NCI-H524 (cell line): ENCODE results near the gene PTPN6.

Experiments
- DNase-seq, 2 experiments: peaks; one replicate each; lab custom pipeline; 2025; lab: John Stamatoyannopoulos, UW

PTPN6 gene

DNA sequence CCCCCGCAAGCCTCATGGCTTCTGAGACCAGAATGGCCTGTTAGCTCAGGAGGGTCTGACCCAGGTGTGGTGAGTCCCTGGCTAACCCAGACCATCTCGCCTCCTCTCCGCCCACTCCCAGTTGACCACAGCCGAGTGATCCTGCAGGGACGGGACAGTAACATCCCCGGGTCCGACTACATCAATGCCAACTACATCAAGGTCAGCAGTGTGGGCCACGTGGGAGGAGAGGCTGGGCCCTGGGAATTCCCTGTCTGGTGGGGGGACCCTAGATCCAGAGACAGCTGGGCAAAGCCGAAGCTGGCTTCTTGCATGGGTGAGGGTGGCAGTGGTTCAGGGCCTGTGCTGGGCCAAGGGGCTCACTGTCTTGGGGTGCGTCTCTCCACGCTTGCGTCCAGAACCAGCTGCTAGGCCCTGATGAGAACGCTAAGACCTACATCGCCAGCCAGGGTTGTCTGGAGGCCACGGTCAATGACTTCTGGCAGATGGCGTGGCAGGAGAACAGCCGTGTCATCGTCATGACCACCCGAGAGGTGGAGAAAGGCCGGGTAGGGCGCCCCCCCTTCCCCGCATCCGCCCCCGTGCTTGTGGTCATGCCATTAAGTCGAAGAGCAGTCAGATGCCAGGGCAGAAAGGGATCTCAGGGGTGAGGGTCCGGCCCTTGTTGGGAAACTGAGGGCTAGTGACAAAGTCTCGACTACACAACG, 5.0 kb downstream of the PTPN6 start:
- no peak for DNase-seq

DNA sequence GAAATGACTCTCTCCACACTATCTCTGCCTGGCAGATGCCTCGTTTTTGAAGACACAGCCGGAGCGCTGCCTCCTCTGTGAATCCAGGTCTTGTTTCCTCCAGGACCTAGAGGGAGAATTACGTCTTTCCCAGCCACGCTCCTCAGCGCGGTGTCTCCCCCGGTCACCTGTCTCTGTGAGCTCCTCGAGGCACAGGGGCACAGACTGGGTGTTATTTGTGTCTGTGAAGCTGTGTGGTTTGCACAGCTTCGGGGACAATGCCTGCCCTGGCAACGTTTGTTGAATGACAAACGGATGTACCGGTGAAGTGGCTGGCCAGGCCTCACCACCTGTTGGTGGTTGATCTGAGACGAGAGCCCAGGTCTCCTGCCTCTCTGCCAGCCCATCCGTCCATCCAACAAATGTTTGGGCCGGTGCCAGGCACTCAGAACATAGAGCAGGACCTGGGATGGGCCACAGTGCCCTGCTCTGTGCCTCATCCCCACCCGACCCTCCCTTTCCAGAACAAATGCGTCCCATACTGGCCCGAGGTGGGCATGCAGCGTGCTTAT, 6.1 kb downstream of the PTPN6 start:
- no peak for DNase-seq

DNA sequence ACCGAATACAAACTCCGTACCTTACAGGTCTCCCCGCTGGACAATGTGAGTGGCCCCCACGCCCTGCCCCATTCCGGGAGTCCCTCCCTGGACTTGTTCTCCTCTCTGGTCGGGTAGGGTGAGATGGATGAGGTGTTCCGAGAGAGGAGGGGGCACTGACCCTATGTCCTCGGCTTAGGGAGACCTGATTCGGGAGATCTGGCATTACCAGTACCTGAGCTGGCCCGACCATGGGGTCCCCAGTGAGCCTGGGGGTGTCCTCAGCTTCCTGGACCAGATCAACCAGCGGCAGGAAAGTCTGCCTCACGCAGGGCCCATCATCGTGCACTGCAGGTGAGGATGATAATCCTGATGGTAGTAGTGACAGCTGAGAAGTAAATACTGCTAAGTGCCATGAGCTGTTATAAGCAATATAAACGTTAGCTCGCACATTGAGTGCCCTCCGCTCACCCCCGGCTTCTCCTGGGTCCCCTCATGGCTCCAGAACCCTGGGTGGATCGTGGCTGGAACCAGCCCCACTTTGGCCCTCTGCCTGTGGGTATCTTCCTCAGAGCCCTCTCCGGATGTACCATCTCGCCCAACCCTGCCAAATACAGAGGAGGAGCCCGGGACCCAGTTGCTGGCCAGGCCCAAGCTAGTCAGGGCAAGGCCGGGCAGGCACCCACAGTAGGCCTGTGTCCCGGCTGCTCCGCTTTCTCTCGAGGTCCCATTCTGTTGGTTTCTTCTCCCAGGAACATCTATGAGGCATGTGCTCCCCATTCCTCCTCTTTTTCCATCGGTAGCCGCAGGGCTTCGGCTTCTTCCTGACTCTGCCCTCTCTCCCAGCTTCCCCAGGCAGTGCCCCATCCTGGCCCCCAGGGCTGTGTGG, 6.8 kb downstream of the PTPN6 start:
- DNase-seq = no peak

DNA sequence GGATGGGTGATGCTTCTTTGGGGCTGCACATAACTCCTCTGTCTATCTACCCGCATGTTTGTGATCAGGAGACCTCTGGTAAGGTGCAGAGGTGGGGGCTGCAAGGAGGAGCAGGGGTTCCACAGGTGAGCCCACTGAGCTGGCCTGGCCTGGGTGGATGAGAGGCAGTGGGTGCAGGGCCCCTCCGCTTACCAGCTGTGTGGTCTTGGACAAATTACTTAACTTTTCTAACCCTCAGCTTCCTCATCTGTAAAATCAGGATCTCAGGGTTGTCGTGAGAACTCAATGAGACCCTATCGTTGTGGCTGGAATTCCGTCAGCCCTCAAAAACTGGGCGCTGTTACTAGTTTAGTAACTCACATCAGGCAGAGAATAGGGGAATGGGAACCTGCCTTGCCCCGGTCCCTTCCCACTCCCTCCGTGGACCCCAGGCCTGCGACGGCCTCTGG, 7.5 kb downstream of the PTPN6 start:
- DNase-seq = no peak

DNA sequence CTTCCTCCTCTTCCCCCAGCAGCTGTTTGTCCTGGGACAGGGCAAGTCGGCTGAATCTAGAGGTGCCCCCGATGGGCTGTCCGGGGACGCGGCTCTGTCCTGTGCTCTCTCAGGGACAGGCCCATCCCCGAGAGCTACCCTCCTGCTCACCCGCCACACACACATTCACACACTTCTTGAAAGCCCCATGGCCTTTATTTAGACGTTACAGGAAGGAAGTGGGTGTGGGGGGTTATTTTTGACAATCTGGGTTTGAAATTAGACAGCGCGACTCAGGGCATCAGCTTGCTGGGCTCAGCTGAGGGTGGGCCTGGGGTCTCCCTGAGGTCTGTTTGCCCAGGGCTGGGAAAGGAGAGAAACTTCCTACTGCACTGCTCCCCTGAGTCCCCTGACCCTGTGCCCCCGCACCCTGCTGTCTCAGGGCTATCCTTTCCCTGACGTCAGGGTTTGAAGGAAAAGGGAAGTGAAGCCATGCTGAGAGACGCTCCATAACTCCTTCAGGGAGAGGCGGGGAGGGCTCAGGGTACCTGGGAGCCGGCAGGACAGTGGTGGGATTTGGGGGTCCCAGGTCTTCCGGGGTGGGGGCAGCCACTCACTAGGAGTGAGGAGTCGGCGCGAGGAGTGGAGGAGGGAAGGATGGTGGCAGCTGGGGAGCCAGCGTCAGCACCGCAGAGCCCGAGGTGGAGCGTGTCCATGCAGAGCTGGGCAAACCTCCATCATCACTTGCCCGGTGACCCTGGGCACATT, 8.1 kb downstream of the PTPN6 start:
- no peak for DNase-seq

DNA sequence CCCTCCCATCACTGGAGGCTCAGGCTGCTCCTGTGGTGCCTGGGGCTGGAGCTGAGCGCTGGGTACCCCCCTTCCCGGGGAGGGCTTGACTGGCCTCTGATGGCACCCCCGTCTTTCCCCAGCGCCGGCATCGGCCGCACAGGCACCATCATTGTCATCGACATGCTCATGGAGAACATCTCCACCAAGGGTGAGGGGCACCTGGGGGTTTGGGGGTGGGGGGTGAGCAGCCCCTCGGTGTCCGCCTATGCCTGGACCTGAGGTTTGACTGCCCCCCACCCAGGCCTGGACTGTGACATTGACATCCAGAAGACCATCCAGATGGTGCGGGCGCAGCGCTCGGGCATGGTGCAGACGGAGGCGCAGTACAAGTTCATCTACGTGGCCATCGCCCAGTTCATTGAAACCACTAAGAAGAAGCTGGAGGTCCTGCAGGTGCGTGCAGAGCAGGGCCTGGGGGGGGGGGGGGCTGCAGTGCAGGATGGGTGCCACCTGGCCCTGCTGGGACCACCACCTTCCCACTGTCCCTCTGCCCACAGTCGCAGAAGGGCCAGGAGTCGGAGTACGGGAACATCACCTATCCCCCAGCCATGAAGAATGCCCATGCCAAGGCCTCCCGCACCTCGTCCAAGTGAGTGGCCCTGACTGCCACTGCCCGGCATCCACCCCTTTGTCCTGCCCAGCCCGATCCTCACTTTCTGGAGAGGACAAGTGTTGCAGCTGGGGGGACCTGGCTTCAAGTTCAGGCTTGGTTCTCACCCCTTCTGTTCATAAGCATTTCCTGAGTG, 8.8 kb downstream of the PTPN6 start:
- no peak for DNase-seq

DNA sequence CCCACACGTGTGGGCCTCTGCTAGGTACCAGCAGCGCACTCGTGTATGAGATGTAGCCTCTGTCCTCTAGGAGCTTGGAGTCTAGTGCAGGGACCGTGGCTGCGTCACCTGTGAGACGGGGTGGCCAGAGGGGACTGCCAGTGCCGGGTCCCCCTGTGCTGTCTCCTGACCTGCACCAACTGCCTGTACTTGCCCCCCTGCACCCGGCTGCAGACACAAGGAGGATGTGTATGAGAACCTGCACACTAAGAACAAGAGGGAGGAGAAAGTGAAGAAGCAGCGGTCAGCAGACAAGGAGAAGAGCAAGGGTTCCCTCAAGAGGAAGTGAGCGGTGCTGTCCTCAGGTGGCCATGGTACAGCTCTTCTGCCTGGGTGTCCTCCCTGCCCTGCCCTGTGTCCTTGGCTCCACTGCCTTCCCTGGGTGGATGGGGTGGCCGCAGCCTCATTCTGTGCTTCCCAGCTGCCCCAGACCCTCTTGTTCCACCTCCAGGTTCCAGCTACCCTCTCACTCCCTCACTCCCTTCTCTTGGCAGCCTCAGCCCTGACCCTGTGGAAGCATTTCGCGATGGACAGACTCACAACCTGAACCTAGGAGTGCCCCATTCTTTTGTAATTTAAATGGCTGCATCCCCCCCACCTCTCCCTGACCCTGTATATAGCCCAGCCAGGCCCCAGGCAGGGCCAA, 9.6 kb downstream of the PTPN6 start:
- no peak for DNase-seq

DNA sequence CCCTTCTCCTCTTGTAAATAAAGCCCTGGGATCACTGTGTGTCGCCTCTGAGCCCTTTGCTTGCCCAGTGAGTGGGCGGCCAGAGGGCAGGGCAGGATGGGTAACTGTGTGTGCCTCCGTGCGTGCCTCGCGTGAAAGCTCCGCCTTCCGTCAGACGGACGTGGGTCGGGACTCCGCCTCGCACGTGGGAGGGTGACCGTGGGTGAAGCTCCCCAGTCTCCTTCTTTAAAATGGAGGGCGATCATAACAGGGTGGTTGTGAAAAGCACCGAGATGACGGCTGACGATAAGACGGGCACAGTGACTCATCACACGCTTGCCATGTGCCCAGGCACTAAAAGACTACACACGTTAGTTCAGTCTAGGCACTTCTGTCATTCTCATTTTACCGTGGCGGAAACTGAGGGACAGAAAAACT, 10.1 kb downstream of the PTPN6 start:
- no peak for DNase-seq

DNA sequence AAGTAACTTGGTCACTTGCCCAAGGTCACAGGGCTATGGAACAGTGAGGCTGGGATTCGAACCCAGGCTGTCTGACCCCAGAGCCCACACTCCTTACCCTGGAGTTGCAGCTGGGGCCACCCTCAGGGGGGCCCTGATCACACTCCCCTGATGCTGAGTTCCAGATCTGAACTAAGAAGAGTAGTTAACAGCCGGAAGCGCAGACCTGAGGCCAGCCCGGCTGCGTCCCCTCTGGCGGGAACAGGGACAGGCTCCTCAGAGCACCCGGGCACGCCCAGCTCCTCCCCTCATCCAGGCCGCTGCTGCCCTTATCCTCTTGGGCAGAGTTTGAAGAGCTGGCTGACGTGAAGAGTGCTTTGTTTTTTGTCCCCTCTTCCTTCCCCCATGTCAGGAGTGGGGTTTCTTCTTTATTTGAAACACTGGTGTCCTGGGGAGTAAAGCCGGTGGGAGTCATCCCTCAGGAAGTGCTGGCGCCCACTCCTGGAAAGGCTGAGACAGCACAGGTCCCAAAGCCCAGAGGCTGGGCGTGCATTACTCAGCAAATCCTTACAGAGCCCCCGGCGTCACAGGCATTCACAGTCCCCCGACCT, 10.6 kb downstream of the PTPN6 start:
- peak; percentile 71 to 80 for DNase-seq

DNA sequence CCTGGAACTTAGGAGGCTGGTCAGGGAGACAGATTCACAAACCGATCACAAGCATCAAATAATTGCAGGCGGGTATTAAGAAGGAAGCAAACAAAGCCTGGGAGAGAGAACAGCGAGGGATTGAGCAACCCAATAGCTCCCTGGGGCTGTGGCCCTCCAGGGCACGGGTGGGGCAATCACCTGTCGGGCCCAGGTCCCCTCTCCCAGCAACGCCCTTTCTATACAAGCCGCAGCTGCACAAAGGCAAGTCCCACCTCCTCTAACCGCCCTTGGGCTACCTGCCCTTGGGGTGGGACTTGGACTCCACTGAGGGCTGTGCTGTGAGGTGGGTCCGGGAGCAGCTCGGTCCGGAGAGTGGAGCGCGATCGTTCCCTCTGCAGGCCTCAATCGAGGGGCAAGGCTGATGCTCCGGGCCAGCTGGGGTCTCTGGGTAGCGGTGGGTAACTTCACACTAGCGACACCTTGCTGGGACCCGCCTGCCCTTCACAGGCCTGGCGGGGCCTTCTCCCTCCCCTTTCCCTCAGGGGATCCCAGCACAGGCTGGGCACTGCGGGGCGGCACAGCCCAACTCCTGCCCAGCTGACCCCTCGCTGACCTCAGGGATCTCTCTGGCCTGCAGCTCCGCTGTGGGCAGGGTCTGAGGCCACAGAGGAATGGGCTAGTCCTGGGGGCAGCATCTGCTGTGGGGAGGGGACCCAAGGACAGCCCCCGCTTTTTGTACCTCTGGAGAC, 11.3 kb downstream of the PTPN6 start:
- DNase-seq = no peak

DNA sequence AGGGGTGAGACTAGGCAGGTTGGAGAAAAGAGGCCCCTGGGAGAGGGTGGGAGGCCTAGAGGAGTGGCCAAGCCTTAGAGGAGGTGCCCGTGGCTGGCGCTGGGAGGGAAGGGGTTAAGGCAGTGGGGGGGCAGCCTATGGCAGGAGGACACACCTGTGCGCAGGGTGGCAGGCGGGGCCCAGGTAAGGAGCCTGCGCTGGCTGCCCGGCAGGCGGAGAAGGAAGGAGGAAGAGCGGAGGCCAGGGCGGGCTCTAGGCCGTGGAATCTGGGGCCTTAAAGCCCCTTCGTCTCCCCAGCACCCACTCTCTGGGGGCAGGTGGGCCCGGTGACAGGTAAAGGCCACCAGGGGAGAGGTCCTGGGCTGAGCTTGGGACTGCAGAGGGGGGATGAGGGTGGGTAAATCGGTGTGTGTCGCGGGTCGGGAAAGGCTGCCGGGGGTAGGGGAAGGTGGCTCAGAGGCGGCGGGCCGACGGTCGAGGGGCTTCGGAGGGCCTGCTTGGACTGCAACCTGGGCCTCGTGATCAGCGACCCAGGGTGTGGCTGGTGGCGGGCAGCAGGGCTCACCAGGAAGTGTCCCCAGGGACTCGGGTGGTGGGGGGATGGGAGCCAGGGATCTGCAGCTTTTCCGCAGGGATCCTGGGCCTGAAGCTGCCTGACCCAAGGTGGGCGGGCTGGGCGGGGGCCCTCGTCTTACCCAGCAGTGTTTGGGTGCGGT, 12.0 kb downstream of the PTPN6 start:
- DNase-seq = no peak

DNA sequence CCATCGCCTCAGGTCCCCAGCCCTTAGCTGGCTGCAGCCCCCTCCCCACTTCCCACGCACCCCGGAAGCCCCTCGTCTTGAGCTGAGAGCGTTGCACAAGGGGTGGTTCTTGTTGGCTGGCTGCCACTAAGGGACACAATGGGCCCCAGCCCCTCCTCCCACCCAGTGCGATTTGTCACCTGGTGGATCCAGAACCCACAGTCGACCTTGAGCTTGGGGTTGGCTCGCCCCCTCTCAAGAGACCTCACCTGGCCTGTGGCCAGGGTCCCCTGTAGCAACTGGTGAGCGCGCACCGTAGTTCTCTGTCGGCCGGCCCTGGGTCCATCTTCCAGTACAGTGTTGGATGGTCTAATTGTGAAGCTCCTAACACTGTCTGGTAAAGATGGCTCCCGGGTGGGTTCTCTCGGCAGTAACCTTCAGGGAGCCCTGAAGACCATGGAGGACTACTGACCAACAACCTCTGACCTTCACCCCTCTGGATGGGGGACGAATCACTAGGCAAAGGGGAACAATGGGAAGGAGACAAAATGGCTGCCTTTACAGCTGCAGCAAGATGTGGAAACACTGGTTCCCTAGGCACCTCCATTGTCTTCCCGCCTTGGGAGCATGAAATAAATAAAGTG, 12.7 kb downstream of the PTPN6 start:
- DNase-seq = no peak

DNA sequence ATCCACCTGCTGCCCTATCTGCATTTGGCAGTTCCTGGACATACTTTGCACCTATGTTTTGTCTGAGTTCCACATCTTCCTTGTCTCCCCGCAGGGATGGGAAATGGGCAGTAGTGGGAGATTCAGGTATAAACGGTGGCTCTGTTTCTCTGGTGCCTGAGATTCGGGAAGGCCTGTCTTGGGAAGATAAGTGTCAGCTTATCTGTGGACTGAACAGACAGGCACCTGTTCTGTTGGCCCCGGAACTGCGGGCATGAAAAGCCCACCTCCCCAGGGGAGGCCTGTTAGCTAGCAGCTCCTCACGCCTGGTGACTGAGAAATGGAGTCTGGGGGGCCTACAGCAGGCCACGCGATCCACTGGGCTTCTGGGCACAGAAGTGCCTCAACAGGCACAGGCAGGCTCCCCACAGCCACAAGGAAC, 13.5 kb downstream of the PTPN6 start:
- no peak for DNase-seq

DNA sequence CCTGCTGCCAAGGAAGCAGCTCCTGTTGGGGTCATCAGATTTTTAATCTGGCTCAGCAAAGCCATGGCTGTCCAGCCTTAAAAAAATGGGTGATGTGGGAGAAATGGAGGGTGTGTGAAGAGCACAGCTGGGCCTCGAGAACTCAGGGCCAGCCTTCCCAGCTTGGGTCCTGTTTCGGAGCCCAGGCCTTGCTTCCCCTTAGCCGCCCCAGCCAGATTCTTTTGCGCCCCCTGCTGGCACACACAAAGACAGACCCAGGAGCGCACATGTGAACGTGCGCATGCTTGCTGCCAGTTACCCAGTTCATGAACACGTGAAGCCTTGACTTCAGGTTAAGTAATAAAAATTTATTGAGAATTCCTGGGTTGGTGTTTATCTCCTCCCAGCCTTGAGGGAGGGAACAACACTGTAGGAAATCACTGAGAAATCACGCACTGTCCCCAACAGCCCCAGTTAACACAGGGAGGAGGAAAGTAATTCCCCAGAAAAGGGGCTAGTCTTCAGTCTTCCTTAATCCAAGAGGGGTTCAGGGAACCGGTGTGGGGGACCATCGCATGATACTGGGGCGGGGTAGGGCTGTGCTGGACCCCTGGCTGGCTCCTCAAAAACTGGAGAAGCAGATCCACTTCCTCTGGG, 14.0 kb downstream of the PTPN6 start:
- DNase-seq = peak; percentile 32 to 70

DNA sequence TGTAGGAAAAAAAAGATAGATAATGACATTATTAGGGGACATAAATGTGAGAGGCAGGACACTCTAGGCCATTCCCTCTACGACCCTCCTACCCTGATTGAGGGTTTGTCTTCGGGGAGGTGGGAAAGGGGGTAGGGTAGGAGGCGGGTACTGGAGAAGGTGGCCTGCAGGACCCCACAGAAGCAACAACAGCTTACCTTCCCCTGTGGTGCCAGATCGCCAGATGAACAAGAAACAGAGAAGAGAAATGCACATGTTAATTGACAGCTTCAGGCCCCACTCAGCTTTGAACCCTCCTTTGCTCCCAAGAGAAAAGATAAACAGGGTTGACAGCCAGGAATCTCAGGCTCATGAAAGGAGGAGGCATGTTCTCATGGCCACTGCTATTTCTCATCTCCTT, 14.6 kb downstream of the PTPN6 start:
- DNase-seq = no peak

DNA sequence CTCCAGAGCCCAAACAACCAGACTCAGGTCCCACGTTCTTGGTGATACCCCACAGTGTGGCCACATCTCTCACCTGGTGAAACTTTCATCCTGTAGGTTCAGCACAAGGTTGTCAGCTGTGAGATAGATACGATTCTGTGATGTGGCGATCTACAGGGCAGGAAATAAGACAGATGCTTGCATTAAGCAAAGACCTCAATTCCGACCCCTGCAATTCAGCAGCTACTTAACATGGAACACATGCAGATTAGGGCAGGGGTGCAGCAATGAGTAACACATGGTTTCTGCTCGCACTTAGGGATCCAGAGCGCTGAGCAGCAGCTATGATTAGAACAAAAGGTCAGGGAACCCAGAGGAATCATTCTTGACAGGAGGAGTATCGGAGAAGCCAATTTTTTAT, 15.2 kb downstream of the PTPN6 start:
- no peak for DNase-seq

DNA sequence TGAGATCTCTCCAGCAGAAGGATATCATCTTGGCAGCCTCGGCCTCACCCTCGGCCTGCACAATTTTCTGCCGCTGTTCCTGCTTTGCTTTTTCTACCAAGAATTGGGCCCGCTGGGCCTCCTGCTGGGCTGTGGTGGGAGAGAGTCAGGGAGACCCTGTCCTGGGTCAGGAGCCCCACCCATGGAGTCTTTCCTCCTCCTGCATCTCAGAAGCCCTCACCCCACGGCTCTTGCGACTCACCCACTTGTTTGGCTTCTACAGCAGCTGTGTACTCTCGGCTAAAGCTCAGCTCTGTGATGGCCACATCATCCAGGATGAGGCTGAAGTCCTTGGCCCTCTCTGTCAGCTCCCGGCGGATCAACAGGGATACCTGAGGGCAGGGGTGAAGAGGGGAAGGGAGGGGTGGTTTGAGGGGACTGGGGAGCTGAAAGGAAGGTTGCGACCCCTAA, 16.5 kb downstream of the PTPN6 start:
- DNase-seq = no peak

DNA sequence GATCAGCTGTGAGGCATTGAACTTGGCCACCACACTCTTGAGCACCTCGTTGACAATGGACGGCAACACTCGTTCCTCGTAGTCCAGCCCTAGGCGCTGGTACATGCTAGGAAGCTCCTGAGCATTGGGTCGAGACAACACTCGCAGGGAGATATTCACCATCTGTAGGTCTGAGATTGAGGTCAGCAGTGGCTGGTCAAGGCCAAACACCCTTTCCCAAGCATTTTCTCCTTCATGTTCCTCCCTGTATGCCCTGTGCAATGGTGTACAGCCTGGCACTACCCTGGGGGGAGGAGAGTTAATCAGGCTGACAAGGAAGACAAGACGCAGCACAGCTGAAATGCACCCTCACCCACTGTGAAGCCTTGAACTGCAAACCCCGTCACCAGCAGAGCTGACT, 17.3 kb downstream of the PTPN6 start:
- DNase-seq = no peak
